Vagina (tissue), 2 donors: ENCODE results near the gene CACNG1. TPM values are rescaled to one million over a fixed set of nuclear protein-coding genes. Genes with fewer than 3 reads are reported as not detected.

ENCODE experiments used
- DNase-seq, 2 donors: peaks; one replicate each; pipeline ENCODE4 v3.0.0-alpha.2; 2017; ENCODE audit errors: extremely low spot score in 2 of 2
- H3K27ac ChIP-seq: fragments of 200-600 bp; sonication (generic); one replicate; pipeline ENCODE4 v1.5.1; 2019
- H3K27me3 ChIP-seq: fragments of 200-600 bp; sonication (generic); one replicate; pipeline ENCODE4 v1.5.1; 2019
- H3K36me3 ChIP-seq, 2 donors: fragments of 200-600 bp; sonication (generic); one replicate each; pipeline ENCODE4 v1.5.1; 2017 to 2019
- H3K4me1 ChIP-seq: fragments of 200-600 bp; sonication (generic); one replicate; pipeline ENCODE4 v1.5.1; 2019
- H3K4me3 ChIP-seq, 2 donors: fragments of 200-600 bp; sonication (generic); 1 replicate in 1 of 2; 2 replicates in 1 of 2; pipeline ENCODE4 v1.5.1; 2016 to 2019
- H3K9me3 ChIP-seq: fragments of 200-600 bp; sonication (generic); one replicate; pipeline ENCODE4 v1.5.1; 2019
- POLR2A ChIP-seq, 2 donors: fragments of 450-650 bp; IDR thresholded peaks; one replicate each; pipeline ENCODE4 v1.6.1; 2017; ENCODE audit warnings: antibody characterized with exemption in 2 of 2, mild to moderate bottlenecking in 2 of 2, moderate library complexity in 2 of 2
- POLR2AphosphoS5 ChIP-seq, 2 donors: sonication (generic); formaldehyde crosslinking; IDR thresholded peaks; one replicate each; pipeline ENCODE4 v1.9.0; 2017; ENCODE audit warnings: antibody characterized with exemption in 2 of 2, mild to moderate bottlenecking in 2 of 2, low read depth in 1 of 2; ENCODE audit not compliant: insufficient read depth in 1 of 2
- intact Hi-C: fragments of 100-400 bp; cut with DNase I; formaldehyde crosslinking; loops from one replicate; pipeline ENCODE4 v1.15.1; 2023
- total RNA-seq: library from RNA; depleted of rRNA; stranded (reverse); fragments of >200 nt; gene quantifications from one replicate; pipeline ENCODE4 v1.2.3, GENCODE V29; 2016
- TF ChIP-seq, protein P1 (sequence below), 3 experiments: fragments of 450-650 bp in 2 of 3; fragments of 200-600 bp in 1 of 3; sonication (generic) in 1 of 3; IDR thresholded peaks; one replicate each; pipeline ENCODE4 v1.5.1; 2017 to 2019; ENCODE audit warnings: antibody characterized with exemption in 3 of 3, mild to moderate bottlenecking in 2 of 3, moderate library complexity in 2 of 3

The CACNG1 gene
- total RNA-seq, 1 donor from 2014 or later: not detected

DNA sequence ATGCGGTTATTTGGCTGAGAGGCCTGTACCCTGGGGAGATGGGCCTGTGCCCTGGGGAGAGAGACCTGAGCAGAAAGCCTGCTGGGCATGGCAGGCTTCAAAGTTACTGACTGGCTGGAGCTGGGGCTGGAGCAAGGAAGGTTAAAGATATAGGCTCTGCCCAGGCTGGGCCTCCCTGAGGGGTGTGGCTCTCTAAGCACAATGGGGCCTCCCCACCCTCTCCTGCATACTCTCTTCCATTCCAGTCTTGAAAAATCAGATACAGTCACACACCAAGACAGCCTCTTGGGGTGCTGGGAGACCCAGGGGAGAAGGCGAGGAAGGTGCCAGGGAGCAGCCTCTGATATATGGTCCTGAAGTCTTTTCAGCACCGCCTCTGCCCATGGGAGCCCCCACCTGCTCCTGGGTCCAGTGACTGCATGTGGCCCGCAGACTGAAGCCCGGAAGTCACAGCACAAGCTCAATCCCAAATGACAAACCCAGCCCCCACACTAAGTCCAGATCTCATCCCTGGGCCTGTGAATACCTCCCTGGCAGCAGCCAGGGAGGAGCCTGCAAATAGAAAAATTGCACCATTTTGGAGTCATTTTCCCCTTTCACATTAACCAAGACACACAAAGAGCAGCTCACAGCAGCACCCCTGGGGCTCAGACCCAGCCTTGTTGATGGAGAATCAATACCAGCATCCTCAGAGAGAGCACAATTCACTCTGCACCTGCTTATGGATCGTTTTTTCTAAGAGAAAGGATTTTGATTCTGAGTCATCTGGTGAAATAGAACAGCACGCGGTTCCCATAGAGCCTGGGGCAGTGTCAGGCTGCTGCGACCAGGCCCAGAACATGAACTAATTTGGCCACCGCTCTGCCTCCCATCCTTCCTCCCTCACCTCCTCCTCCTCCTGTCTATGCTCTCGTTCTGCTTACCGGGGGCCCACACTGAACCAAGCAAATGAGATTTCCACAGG lies 25.6 kb upstream of the CACNG1 start:
- Histone ChIP-seq H3K4me1 (no peaks in the 10 kb centered on the region), H3K4me3 (no peak overlapping the region), H3K36me3 (no peaks in the 10 kb centered on the region), H3K9me3 (no peaks in the 10 kb centered on the region), H3K27ac (no peak overlapping the region), H3K27me3 (no peaks in the 10 kb centered on the region)
- intact Hi-C loops: no loop called here
- TF ChIP-seq POLR2AphosphoS5 (IDR thresholded peaks at IDR 0.05; ENCODE audit: insufficient read depth in 1 of 2, low read depth in 1 of 2) (no peak), POLR2A (IDR thresholded peaks at IDR 0.05) (no peak)
- TF ChIP-seq, protein P1, sequence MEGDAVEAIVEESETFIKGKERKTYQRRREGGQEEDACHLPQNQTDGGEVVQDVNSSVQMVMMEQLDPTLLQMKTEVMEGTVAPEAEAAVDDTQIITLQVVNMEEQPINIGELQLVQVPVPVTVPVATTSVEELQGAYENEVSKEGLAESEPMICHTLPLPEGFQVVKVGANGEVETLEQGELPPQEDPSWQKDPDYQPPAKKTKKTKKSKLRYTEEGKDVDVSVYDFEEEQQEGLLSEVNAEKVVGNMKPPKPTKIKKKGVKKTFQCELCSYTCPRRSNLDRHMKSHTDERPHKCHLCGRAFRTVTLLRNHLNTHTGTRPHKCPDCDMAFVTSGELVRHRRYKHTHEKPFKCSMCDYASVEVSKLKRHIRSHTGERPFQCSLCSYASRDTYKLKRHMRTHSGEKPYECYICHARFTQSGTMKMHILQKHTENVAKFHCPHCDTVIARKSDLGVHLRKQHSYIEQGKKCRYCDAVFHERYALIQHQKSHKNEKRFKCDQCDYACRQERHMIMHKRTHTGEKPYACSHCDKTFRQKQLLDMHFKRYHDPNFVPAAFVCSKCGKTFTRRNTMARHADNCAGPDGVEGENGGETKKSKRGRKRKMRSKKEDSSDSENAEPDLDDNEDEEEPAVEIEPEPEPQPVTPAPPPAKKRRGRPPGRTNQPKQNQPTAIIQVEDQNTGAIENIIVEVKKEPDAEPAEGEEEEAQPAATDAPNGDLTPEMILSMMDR (IDR thresholded peaks at IDR 0.05): no peak
- no peak for DNase-seq

DNA sequence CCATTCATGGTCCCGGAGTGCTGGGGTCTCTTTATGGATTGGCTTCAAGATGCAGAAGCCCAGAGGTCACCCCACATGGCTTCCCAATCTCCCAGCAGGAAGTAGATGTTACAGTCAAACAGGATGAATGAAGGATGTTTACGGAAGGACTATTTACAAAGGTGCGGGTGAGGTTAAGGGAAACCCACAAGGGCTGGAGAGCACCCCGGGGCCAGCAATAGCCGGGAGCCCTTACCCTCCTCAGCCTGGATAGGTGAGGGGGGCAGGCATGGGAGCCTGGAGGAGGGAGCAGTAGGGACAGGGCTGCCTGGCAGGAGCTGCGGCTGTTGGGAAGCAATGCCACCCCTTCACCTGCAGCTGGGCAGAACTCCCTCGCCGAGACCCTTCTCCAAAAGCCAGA lies 24.5 kb upstream of the CACNG1 start:
- TF ChIP-seq POLR2A (IDR thresholded peaks at IDR 0.05) (no peak), POLR2AphosphoS5 (IDR thresholded peaks at IDR 0.05; ENCODE audit: insufficient read depth in 1 of 2, low read depth in 1 of 2) (no peak)
- TF ChIP-seq, protein P1 (IDR thresholded peaks at IDR 0.05): no peak
- H3K4me1 ChIP-seq: no peaks in the 10 kb centered on the region
- DNase-seq: no peak
- H3K9me3 ChIP-seq: no peaks in the 10 kb centered on the region
- intact Hi-C loops: no loop called here
- no peak overlapping the region for H3K4me3 ChIP-seq
- no peak overlapping the region for H3K27ac ChIP-seq
- H3K36me3 ChIP-seq: no peaks in the 10 kb centered on the region
- H3K27me3 ChIP-seq: no peaks in the 10 kb centered on the region

DNA sequence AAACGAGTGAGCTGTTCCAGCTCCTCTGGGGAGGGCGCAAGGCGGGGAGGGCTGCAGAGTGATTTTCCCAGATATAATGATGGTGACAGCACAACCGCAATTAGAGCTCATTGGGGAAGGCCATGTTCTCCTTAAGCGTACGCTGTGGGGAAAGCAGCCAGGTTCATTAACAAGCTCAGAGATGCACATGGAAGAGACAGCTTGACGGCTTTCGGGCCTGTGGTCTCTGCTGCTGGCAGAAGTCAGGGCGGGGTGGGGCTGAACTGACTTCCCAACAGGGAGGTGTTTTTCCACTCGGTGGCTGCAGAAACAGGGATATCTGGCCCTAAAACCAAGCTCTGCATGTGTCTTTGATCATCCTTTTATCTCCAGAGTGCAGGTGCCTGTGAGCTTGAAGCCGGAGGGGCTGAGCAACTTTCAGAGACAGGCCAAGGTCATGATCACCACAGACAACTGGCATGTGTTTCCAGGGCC lies 24.0 kb upstream of the CACNG1 start:
- Histone ChIP-seq H3K27ac (no peak overlapping the region), H3K9me3 (no peaks in the 10 kb centered on the region), H3K4me1 (no peaks in the 10 kb centered on the region), H3K27me3 (no peaks in the 10 kb centered on the region), H3K4me3 (no peak overlapping the region), H3K36me3 (no peaks in the 10 kb centered on the region)
- TF ChIP-seq, protein P1 (IDR thresholded peaks at IDR 0.05): no peak
- TF ChIP-seq POLR2A (IDR thresholded peaks at IDR 0.05): no peak
- TF ChIP-seq POLR2AphosphoS5 (IDR thresholded peaks at IDR 0.05; ENCODE audit: insufficient read depth in 1 of 2, low read depth in 1 of 2): no peak
- no peak for DNase-seq
- intact Hi-C loops: no loop called here

DNA sequence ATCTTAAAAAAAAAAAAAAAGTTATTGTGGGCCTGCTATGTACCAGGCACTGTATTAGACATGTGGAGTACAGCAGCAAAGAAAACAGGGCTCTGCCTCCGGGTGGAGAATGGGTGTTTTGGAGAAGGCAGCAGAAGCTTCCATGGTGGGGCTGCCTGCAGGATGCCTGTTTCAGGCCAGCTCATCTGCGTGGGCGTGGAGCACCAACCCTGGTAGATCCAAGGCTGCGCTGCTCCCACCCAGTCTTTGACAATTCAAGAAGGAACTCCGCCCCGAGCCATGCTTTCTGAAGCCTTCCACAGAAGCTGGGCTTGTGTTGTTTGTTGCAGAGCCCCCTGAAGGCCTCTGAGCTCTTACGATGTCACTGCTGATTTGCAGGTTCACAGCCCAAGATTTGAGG lies 23.2 kb upstream of the CACNG1 start:
- intact Hi-C loops: no loop called here
- H3K4me1 ChIP-seq: no peaks in the 10 kb centered on the region
- H3K9me3 ChIP-seq: no peaks in the 10 kb centered on the region
- no peak overlapping the region for H3K27ac ChIP-seq
- H3K4me3 ChIP-seq: no peak overlapping the region
- no peaks in the 10 kb centered on the region for H3K27me3 ChIP-seq
- H3K36me3 ChIP-seq: no peaks in the 10 kb centered on the region
- no peak for DNase-seq
- TF ChIP-seq POLR2AphosphoS5 (IDR thresholded peaks at IDR 0.05; ENCODE audit: insufficient read depth in 1 of 2, low read depth in 1 of 2): no peak
- TF ChIP-seq, protein P1 (IDR thresholded peaks at IDR 0.05): no peak
